ENCODE results near the gene PGM5.
A peak's percentile ranks its signal among the peaks of the same experiment; 100 is the strongest.

Gene PGM5

GRCh38 chr9:68575817-68576216, 219.4 kb downstream of the PGM5 start:
- Histone ChIP-seq H3K23ac (ENCODE audit: low read depth, low read length, poor library complexity) (no peak overlapping the region), H3K79me1 (ENCODE audit: low read depth, low read length) (no peaks in the 10 kb centered on the region), H3K4me1 (ENCODE audit: control insufficient read depth in 2 of 2, insufficient read depth in 1 of 2, low read depth in 1 of 2, low read length in 2 of 2) (peaks cover 5 to 6% of the 10 kb centered on the region in 2 donors), H3K4me2 (ENCODE audit: insufficient read depth, low read length, poor library complexity, severe bottlenecking) (no peak overlapping the region), H2BK12ac (ENCODE audit: low read length) (no peak overlapping the region), H4K91ac (ENCODE audit: low read depth, low read length, poor library complexity) (no peak overlapping the region), H2AFZ (ENCODE audit: low read length) (no peak overlapping the region), H2BK15ac (ENCODE audit: low read length) (no peak overlapping the region), H3K4me3 (ENCODE audit: low read length in 2 of 2) (no peak overlapping the region), H3K27me3 (ENCODE audit: control insufficient read depth in 3 of 3, insufficient read depth in 3 of 3, low read depth in 1 of 3, low read length in 3 of 3) (no peaks in the 10 kb centered on the region), H3K18ac (ENCODE audit: low read length) (no peak overlapping the region), H3K14ac (ENCODE audit: low read length) (no peak overlapping the region), H2BK120ac (ENCODE audit: low read depth, low read length) (no peak overlapping the region), H3K9ac (ENCODE audit: low read depth, low read length, poor library complexity) (no peak overlapping the region), H2AK5ac (ENCODE audit: low read depth, low read length) (no peak overlapping the region), H3K27ac (replicated peaks; ENCODE audit: low read length) (no peak overlapping the region), H3K36me3 (replicated peaks in 1 of 2; ENCODE audit: control insufficient read depth in 2 of 2, insufficient read depth in 2 of 2, low read length in 2 of 2) (no peaks in the 10 kb centered on the region), H2BK5ac (ENCODE audit: low read length) (no peak overlapping the region), H4K8ac (ENCODE audit: low read depth, low read length) (no peak overlapping the region), H3K9me3 (replicated peaks in 1 of 2; ENCODE audit: control insufficient read depth in 2 of 2, insufficient read depth in 1 of 2, low read depth in 1 of 2, low read length in 2 of 2) (no peaks in the 10 kb centered on the region), H3K4ac (ENCODE audit: low read length) (no peak overlapping the region)
- WGBS, 2 donors (ENCODE audit: extremely low coverage in 2 of 2, insufficient read length in 2 of 2, insufficient replicate concordance in 1 of 2): no CpG with 5 or more reads among the region's 5 CpGs
- DNase-seq (ENCODE audit: low spot score): no peak

DNA sequence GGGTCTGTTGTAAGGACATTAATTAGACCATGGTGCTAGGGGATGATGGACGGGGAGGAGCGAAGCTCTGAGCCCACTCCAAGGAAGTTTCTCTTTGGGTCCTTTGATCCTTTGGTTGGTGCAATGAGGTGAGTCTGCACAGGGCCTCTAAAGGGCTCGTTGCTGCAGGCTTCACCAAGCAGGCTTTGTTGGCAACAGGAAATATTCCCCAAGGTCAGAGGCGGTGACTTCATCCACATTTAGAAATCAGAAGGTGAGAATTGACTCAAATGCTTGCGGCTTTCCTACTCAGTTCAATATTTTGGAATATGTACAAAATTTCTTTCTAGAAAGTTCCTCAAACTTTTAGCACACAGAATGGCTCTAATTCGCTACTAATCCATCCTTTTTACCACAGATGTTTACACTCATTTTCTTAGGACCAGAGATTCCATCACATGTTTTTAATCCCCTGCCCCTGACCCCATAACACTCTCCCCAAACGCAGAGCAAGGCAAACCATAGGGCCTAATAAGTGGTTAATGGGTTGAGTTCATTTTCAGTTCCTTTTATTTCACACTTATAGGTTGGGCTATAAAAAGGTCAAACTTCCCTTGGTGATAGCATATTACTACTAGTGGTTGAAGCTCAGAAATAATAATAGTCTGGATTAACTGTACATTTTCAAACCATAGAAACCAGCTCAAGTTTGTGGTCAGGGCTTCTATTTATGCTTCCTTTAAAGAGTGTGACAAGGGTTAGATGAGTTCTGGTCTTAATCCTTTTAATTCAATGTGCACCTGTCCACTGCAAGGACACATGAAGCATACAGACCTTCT, 221.6 kb downstream of the PGM5 start:
- Histone ChIP-seq H3K27me3 (ENCODE audit: control insufficient read depth in 3 of 3, insufficient read depth in 3 of 3, low read depth in 1 of 3, low read length in 3 of 3) (no peaks in the 10 kb centered on the region), H2AFZ (ENCODE audit: low read length) (peak overlapping the region; percentile 32), H3K9me3 (replicated peaks in 1 of 2; ENCODE audit: control insufficient read depth in 2 of 2, insufficient read depth in 1 of 2, low read depth in 1 of 2, low read length in 2 of 2) (no peaks in the 10 kb centered on the region), H2BK120ac (ENCODE audit: low read depth, low read length) (no peak overlapping the region), H4K8ac (ENCODE audit: low read depth, low read length) (no peak overlapping the region), H2BK12ac (ENCODE audit: low read length) (no peak overlapping the region), H3K4me1 (ENCODE audit: control insufficient read depth in 2 of 2, insufficient read depth in 1 of 2, low read depth in 1 of 2, low read length in 2 of 2) (peaks cover 5 to 6% of the 10 kb centered on the region in 2 donors), H2BK5ac (ENCODE audit: low read length) (no peak overlapping the region), H3K4me3 (ENCODE audit: low read length in 2 of 2) (no peak overlapping the region), H3K79me1 (ENCODE audit: low read depth, low read length) (no peaks in the 10 kb centered on the region), H2BK15ac (ENCODE audit: low read length) (no peak overlapping the region), H3K27ac (replicated peaks; ENCODE audit: low read length) (no peak overlapping the region), H3K4me2 (ENCODE audit: insufficient read depth, low read length, poor library complexity, severe bottlenecking) (no peak overlapping the region), H4K91ac (ENCODE audit: low read depth, low read length, poor library complexity) (no peak overlapping the region), H3K9ac (ENCODE audit: low read depth, low read length, poor library complexity) (no peak overlapping the region), H3K4ac (ENCODE audit: low read length) (no peak overlapping the region), H3K14ac (ENCODE audit: low read length) (no peak overlapping the region), H3K36me3 (replicated peaks in 1 of 2; ENCODE audit: control insufficient read depth in 2 of 2, insufficient read depth in 2 of 2, low read length in 2 of 2) (no peaks in the 10 kb centered on the region), H3K23ac (ENCODE audit: low read depth, low read length, poor library complexity) (no peak overlapping the region), H2AK5ac (ENCODE audit: low read depth, low read length) (no peak overlapping the region), H3K18ac (ENCODE audit: low read length) (peak overlapping the region; percentile 40)
- WGBS, 2 donors (ENCODE audit: extremely low coverage in 2 of 2, insufficient read length in 2 of 2, insufficient replicate concordance in 1 of 2): no CpG with 5 or more reads among the region's 7 CpGs
- no peak for DNase-seq (ENCODE audit: low spot score)

Data from neuronal stem cell (in vitro differentiated cells).